Endothelial cell of hepatic sinusoid (primary cell): ENCODE measurements around the gene HM13.
"Not testable (repeated sequence)": the region's sequence is repeated elsewhere in the genome, so short reads cannot be mapped to it uniquely, and the experiment has no call there.

Experiments used
- in situ Hi-C: cut with HindIII; loops from 2 replicates; pipeline ENCODE4 v1.10.0; 2017; ENCODE audit warnings: low sequenced_read_pairs

Gene HM13

GRCh38 chr20:31542201-31542842 is 28.1 kb downstream of the HM13 start:
- in situ Hi-C loops: no loop called here

- in situ Hi-C loops: no loop called here
Observed at GRCh38 chr20:31542963-31543362, 28.7 kb downstream of the HM13 start.

- in situ Hi-C loops: no loop called here
Observed at GRCh38 chr20:31543966-31544598, 29.8 kb downstream of the HM13 start.

GRCh38 chr20:31544600-31544999 is 30.4 kb downstream of the HM13 start:
- in situ Hi-C loops: no loop called here

GRCh38 chr20:31545621-31546040 is 31.4 kb downstream of the HM13 start:
- in situ Hi-C loops: not testable (repeated sequence)

- in situ Hi-C loops: no loop called here
Observed at GRCh38 chr20:31547017-31547675, 32.9 kb downstream of the HM13 start.

- in situ Hi-C loops: no loop called here
Observed at GRCh38 chr20:31547720-31548298, 33.6 kb downstream of the HM13 start.

GRCh38 chr20:31548820-31549512 is 34.7 kb downstream of the HM13 start:
- in situ Hi-C loops: no loop called here

GRCh38 chr20:31549513-31549880 is 35.3 kb downstream of the HM13 start:
- in situ Hi-C loops: no loop called here

GRCh38 chr20:31550099-31550498 is 35.9 kb downstream of the HM13 start:
- in situ Hi-C loops: no loop called here

GRCh38 chr20:31551163-31552081 is 37.2 kb downstream of the HM13 start:
- in situ Hi-C loops: no loop called here

- in situ Hi-C loops: no loop called here
Observed at GRCh38 chr20:31555203-31555775, 41.0 kb downstream of the HM13 start.

GRCh38 chr20:31559704-31560093 is 45.5 kb downstream of the HM13 start:
- in situ Hi-C loops: loop anchor here (10.0 kb wide), 1 partner anchor 155 kb away; no protein-coding TSS in a partner anchor

GRCh38 chr20:31560094-31560745 is 46.0 kb downstream of the HM13 start:
- in situ Hi-C loops: loop anchor here (10.0 kb wide), 1 partner anchor 155 kb away; no protein-coding TSS in a partner anchor

GRCh38 chr20:31560746-31561598 is 46.7 kb downstream of the HM13 start:
- in situ Hi-C loops: loop anchor here (10.0 kb wide), 1 partner anchor 154 kb away; no protein-coding TSS in a partner anchor

- in situ Hi-C loops: loop anchor here (10.0 kb wide), 1 partner anchor 153 kb away; no protein-coding TSS in a partner anchor
Observed at GRCh38 chr20:31562241-31562640, 48.0 kb downstream of the HM13 start.

GRCh38 chr20:31564284-31564683 is 50.0 kb downstream of the HM13 start:
- in situ Hi-C loops: loop anchor here (10.0 kb wide), 1 partner anchor 151 kb away; no protein-coding TSS in a partner anchor
